DOHH2 (cell line): ENCODE data around the gene NLK.

Source experiments
- EZH2phosphoT487 ChIP-seq: fragments of 200-600 bp; sonication (generic); IDR thresholded peaks from 2 replicates; pipeline ENCODE4 v1.6.1; 2017; ENCODE audit warnings: borderline replicate concordance, mild to moderate bottlenecking, antibody characterized with exemption, low read length, moderate library complexity, mixed read lengths
- TF ChIP-seq, protein P1 (sequence below): fragments of 200-600 bp; sonication (generic); IDR thresholded peaks from one replicate; pipeline ENCODE4 v1.5.1; 2014; ENCODE audit warnings: antibody characterized with exemption, mild to moderate bottlenecking, low read depth, low read length; ENCODE audit not compliant: poor library complexity, severe bottlenecking

DNA sequence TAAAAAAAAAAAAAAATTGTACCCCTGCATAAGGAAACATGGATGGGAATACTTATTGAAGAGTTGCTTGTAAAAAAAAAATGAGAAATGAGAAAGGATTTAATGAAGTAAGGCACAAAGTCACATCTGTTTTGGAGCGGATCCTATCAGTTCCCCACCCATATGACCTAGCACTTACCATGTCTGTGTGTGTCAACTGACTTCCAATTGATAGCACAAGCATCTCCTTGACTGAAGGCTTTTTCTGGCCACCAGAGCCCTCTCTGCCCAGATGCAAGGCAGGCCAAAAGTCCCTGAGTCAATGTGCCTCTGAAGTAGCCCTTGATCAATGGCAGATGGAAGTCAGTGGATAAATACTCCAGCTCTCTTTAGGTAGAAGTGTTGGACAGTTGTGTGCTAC lies 13.4 kb upstream of the NLK start:
- TF ChIP-seq, protein P1, sequence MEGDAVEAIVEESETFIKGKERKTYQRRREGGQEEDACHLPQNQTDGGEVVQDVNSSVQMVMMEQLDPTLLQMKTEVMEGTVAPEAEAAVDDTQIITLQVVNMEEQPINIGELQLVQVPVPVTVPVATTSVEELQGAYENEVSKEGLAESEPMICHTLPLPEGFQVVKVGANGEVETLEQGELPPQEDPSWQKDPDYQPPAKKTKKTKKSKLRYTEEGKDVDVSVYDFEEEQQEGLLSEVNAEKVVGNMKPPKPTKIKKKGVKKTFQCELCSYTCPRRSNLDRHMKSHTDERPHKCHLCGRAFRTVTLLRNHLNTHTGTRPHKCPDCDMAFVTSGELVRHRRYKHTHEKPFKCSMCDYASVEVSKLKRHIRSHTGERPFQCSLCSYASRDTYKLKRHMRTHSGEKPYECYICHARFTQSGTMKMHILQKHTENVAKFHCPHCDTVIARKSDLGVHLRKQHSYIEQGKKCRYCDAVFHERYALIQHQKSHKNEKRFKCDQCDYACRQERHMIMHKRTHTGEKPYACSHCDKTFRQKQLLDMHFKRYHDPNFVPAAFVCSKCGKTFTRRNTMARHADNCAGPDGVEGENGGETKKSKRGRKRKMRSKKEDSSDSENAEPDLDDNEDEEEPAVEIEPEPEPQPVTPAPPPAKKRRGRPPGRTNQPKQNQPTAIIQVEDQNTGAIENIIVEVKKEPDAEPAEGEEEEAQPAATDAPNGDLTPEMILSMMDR: no peak
- no peak for TF ChIP-seq EZH2phosphoT487
